GM12801 (cell line): ENCODE data around the gene WDR37.

Experiments
- TF ChIP-seq, protein P1 (sequence below): IDR thresholded peaks from one replicate; pipeline ENCODE4 v1.5.1; 2011; ENCODE audit warnings: control low read depth; ENCODE audit not compliant: insufficient read length; ENCODE audit errors: extremely low read depth

WDR37 gene

GRCh38 chr10:1094112-1095057 is 38.2 kb downstream of the WDR37 start:
- TF ChIP-seq, protein P1, sequence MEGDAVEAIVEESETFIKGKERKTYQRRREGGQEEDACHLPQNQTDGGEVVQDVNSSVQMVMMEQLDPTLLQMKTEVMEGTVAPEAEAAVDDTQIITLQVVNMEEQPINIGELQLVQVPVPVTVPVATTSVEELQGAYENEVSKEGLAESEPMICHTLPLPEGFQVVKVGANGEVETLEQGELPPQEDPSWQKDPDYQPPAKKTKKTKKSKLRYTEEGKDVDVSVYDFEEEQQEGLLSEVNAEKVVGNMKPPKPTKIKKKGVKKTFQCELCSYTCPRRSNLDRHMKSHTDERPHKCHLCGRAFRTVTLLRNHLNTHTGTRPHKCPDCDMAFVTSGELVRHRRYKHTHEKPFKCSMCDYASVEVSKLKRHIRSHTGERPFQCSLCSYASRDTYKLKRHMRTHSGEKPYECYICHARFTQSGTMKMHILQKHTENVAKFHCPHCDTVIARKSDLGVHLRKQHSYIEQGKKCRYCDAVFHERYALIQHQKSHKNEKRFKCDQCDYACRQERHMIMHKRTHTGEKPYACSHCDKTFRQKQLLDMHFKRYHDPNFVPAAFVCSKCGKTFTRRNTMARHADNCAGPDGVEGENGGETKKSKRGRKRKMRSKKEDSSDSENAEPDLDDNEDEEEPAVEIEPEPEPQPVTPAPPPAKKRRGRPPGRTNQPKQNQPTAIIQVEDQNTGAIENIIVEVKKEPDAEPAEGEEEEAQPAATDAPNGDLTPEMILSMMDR: no peak

GRCh38 chr10:1095498-1095897 is 39.3 kb downstream of the WDR37 start:
- TF ChIP-seq, protein P1: no peak

DNA sequence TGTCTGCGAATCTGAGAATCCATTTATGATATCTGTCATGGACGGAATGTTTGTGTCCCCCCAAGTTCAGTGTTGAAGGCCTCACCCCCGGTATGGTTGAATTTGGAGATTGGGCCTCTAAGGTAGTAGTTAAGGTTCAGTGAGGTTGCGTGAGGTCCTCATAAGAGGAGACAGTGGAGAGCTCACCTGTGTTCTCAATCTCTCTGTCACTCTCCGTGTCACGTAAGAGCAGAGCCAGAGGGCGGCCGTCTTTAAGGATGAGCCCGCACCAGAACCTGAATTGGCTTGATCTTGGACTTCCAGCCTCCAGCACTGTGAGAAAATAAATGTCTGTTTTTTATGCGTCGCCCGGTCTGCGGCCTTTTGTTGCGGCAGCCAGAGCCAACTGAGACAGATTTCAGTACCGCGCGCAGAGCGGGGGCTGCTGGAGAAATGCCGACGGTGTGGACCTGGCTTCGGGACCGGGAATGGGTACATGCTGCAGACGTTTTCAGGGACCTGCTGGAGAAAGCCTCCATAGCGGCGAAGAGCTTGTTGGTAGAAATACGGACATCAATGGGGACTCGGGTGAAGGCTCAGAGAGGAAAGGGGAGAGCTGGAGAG is 40.2 kb downstream of the WDR37 start:
- TF ChIP-seq, protein P1: no peak

- TF ChIP-seq, protein P1: no peak
These were observed 41.3 kb downstream of the WDR37 start for GRCh38 chr10:1097436-1097835.

GRCh38 chr10:1100143-1100542 is 44.0 kb downstream of the WDR37 start:
- TF ChIP-seq, protein P1: no peak

GRCh38 chr10:1100691-1101368 is 44.6 kb downstream of the WDR37 start:
- TF ChIP-seq, protein P1: no peak

GRCh38 chr10:1101946-1102345 is 45.8 kb downstream of the WDR37 start:
- TF ChIP-seq, protein P1: no peak
